WTC11 (cell line): ENCODE measurements around the gene FAT3.

Source experiments
- CTCF ChIP-seq: fragments of 200-600 bp; IDR thresholded peaks from 2 replicates; pipeline ENCODE4 v1.8.0; 2022; ENCODE audit warnings: antibody characterized with exemption
- RORB ChIP-seq: fragments of 250-450 bp; sonication (Bioruptor Pico); IDR thresholded peaks from 2 replicates; pipeline ENCODE4 v1.9.0; 2021; ENCODE audit warnings: mild to moderate bottlenecking
- SMAD4 ChIP-seq: sonication (generic); formaldehyde crosslinking; IDR thresholded peaks from 2 replicates; pipeline ENCODE4 v1.8.0; 2022; ENCODE audit warnings: mild to moderate bottlenecking, missing genetic modification reagents

GRCh38 chr11:92224054-92224406, 588 bp upstream of the FAT3 start:
- TF ChIP-seq RORB (CRISPR knock-in tag) (no peak), CTCF (no peak), SMAD4 (CRISPR knock-in tag) (no peak)
